CD4-positive, alpha-beta T cell (primary cell): ENCODE results near the gene DISP2. TPM values are rescaled to one million over a fixed set of nuclear protein-coding genes. Genes with fewer than 3 reads are reported as not detected.

ENCODE experiments used
- ATAC-seq: fragments of 200-7000 bp; cut with Tn5 transposase; one replicate; pipeline ENCODE4 v1.10.0; 2022; ENCODE audit warnings: mild to moderate bottlenecking; ENCODE audit not compliant: poor library complexity
- CTCF ChIA-PET: fragments of 350-600 bp; sonication (Branson Sonifier 250); formaldehyde crosslinking; loops from one replicate; lab custom pipeline; 2021; ENCODE audit warnings: antibody characterized with exemption, inconsistent platforms; lab: Charles Lee
- POLR2A ChIA-PET: fragments of 350-600 bp; sonication (Branson Sonifier 250); formaldehyde crosslinking; loops from one replicate; lab custom pipeline; 2021; ENCODE audit warnings: antibody characterized with exemption, inconsistent platforms; lab: Charles Lee
- DNase-seq, 14 experiments: peaks; one replicate each; pipeline ENCODE4 v3.0.0-alpha.2; 2013 to 2020; ENCODE audit warnings: mixed read lengths in 2 of 14
- H3K27ac ChIP-seq, 2 donors: one replicate each; pipeline versions ENCODE4 v1.5.1 to v1.7.0; 2013; ENCODE audit warnings: low read length in 2 of 2, low read depth in 1 of 2, mild to moderate bottlenecking in 1 of 2
- H3K27me3 ChIP-seq, 2 experiments: 1 replicate in 1 of 2; 2 replicates in 1 of 2; pipeline versions ENCODE4 v1.6.1 to v1.7.0; 2013; ENCODE audit warnings: low read length in 2 of 2, control low read depth in 1 of 2, mild to moderate bottlenecking in 1 of 2, moderate library complexity in 1 of 2; ENCODE audit not compliant: insufficient read depth in 2 of 2, control insufficient read depth in 1 of 2
- H3K36me3 ChIP-seq: one replicate; pipeline ENCODE4 v1.6.1; 2013; ENCODE audit warnings: low read length, control low read depth; ENCODE audit not compliant: insufficient read depth
- H3K4me1 ChIP-seq: one replicate; pipeline ENCODE4 v1.6.1; 2013; ENCODE audit warnings: low read length, control low read depth; ENCODE audit not compliant: insufficient read depth
- H3K4me3 ChIP-seq: one replicate; pipeline ENCODE4 v1.5.1; 2013; ENCODE audit warnings: mild to moderate bottlenecking, low read length, moderate library complexity
- H3K9me3 ChIP-seq, 2 experiments: 1 replicate in 1 of 2; 2 replicates in 1 of 2; pipeline versions ENCODE4 v1.6.1 to v1.7.0; 2013; ENCODE audit warnings: low read length in 2 of 2, mild to moderate bottlenecking in 2 of 2, control low read depth in 1 of 2, moderate library complexity in 1 of 2; ENCODE audit not compliant: control insufficient read depth in 1 of 2, insufficient read depth in 1 of 2
- H3K27ac Mint-ChIP-seq: one replicate; pipeline ENCODE4 v1.8.0; 2020; ENCODE audit warnings: mixed read lengths
- H3K27me3 Mint-ChIP-seq: one replicate; pipeline ENCODE4 v1.8.0; 2021; ENCODE audit warnings: mixed read lengths
- H3K36me3 Mint-ChIP-seq: one replicate; pipeline ENCODE4 v1.8.0; 2021; ENCODE audit warnings: low read depth, mixed read lengths
- H3K4me1 Mint-ChIP-seq: one replicate; pipeline ENCODE4 v1.8.0; 2021; ENCODE audit warnings: low read depth, mixed read lengths
- H3K4me3 Mint-ChIP-seq: one replicate; pipeline ENCODE4 v1.8.0; 2020; ENCODE audit warnings: mild to moderate bottlenecking, mixed read lengths
- H3K9me3 Mint-ChIP-seq: one replicate; pipeline ENCODE4 v1.8.0; 2020; ENCODE audit warnings: mixed read lengths
- intact Hi-C, 2 experiments: fragments of 100-400 bp; cut with DNase I in 1 of 2; cut with micrococcal nuclease in 1 of 2; formaldehyde crosslinking; loops; one replicate each; pipeline versions ENCODE4 v1.15.1 to v1.9.0; 2023 to 2025; cut with DNase I, micrococcal nuclease
- total RNA-seq, 174 experiments: library from RNA in 2 of 174; stranded (reverse) in 2 of 174; gene quantifications; one replicate each; pipeline ENCODE4 v1.2.3 and lab custom pipeline; 2021 to 2026
- TF ChIP-seq, protein P1 (sequence below): fragments of 200-600 bp; IDR thresholded peaks from one replicate; pipeline ENCODE4 v1.8.0; 2022; ENCODE audit warnings: antibody characterized with exemption, mild to moderate bottlenecking

DISP2 gene
- total RNA-seq, 2 experiments from 2014 or later = 0.03 to 0.06 TPM

DNA sequence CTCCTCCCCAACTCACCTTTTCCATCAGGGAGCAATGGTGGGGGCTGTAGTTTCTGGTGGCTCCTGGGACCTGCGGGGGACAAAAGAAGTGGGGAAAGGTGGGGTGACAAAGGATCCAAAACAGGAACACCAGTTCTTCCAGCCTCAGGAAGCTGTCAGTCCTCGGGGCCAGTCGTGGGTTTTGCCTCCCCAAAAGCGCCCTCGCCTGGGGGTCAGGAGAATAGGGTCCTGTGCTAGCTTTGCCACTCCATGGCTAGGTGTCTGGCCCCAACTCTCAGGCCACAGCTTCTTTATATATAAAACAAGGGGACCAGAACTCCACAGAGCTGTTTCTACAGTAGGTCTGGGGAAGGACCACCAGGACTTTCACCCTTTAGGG lies 21.3 kb upstream of the DISP2 start:
- ATAC-seq (no peak), DNase-seq (peak in 4 of 14 experiments; percentile 14 to 49 (median 39))
- no peaks in the 10 kb centered on the region for H3K9me3 Mint-ChIP-seq
- no peak overlapping the region for H3K4me3 Mint-ChIP-seq
- no peak overlapping the region for H3K27ac ChIP-seq
- intact Hi-C loops = loop anchor here (5.0 to 10.0 kb wide), 2 partner anchors 119 to 552 kb away; partner anchors contain the start of gene FSIP1 (in 1 of the 2)
- H3K36me3 Mint-ChIP-seq = no peaks in the 10 kb centered on the region
- no peaks in the 10 kb centered on the region for H3K27me3 ChIP-seq
- H3K4me1 Mint-ChIP-seq = peaks cover 21% of the 10 kb centered on the region
- no peak overlapping the region for H3K27ac Mint-ChIP-seq
- H3K36me3 ChIP-seq = no peaks in the 10 kb centered on the region
- peaks cover 31% of the 10 kb centered on the region for H3K4me1 ChIP-seq
- H3K4me3 ChIP-seq = no peak overlapping the region
- H3K27me3 Mint-ChIP-seq = no peaks in the 10 kb centered on the region
- POLR2A ChIA-PET = interaction anchor here (0.5 to 4.2 kb wide), 4 partner anchors 8 to 29 kb away, joined by 4 to 34 read pairs (median 13); partner anchors contain the start of genes INAFM2 and PLCB2
- TF ChIP-seq, protein P1, sequence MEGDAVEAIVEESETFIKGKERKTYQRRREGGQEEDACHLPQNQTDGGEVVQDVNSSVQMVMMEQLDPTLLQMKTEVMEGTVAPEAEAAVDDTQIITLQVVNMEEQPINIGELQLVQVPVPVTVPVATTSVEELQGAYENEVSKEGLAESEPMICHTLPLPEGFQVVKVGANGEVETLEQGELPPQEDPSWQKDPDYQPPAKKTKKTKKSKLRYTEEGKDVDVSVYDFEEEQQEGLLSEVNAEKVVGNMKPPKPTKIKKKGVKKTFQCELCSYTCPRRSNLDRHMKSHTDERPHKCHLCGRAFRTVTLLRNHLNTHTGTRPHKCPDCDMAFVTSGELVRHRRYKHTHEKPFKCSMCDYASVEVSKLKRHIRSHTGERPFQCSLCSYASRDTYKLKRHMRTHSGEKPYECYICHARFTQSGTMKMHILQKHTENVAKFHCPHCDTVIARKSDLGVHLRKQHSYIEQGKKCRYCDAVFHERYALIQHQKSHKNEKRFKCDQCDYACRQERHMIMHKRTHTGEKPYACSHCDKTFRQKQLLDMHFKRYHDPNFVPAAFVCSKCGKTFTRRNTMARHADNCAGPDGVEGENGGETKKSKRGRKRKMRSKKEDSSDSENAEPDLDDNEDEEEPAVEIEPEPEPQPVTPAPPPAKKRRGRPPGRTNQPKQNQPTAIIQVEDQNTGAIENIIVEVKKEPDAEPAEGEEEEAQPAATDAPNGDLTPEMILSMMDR = no peak
- no peaks in the 10 kb centered on the region for H3K9me3 ChIP-seq
- CTCF ChIA-PET = interaction anchor here (1.1 to 3.7 kb wide), 8 partner anchors 10 to 63 kb away, joined by 3 to 48 read pairs (median 24); partner anchors contain the start of genes INAFM2 and PLCB2

DNA sequence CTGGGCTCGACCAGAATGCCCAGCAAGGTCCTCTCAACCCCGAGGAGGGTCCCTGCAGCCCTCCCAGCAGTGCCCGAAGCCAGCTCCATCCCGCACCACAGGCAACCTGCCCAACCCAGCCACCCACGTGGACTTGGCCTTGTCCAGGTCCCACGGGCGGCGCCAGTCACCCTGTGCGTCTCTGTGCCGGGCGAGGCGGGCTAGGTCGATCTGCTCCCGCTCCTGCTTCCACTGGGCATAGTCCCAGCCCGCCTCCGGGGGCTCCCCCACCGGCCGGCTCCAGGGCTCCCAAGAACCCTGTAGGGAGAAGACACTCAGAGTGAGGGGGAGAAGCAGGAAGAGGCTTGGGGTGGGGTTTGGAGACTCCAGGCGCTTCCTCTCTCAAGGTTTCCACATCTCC lies 20.4 kb upstream of the DISP2 start:
- intact Hi-C loops = loop anchor here (5.0 to 10.0 kb wide), 2 partner anchors 120 to 553 kb away; partner anchors contain the start of gene FSIP1 (in 1 of the 2)
- H3K36me3 ChIP-seq = no peaks in the 10 kb centered on the region
- ATAC-seq (no peak), DNase-seq (peak in 1 of 14 experiments; percentile 34)
- no peak overlapping the region for H3K27ac ChIP-seq
- Mint-ChIP-seq H3K36me3 (no peaks in the 10 kb centered on the region), H3K27me3 (no peaks in the 10 kb centered on the region), H3K27ac (no peak overlapping the region), H3K4me1 (peaks cover 21% of the 10 kb centered on the region), H3K4me3 (no peak overlapping the region), H3K9me3 (no peaks in the 10 kb centered on the region)
- peaks cover 31% of the 10 kb centered on the region for H3K4me1 ChIP-seq
- POLR2A ChIA-PET = interaction anchor here (1.4 to 4.2 kb wide), 5 partner anchors 12 to 58 kb away, joined by 6 to 34 read pairs (median 8); partner anchors contain the start of genes INAFM2 and PLCB2
- TF ChIP-seq, protein P1 = no peak
- CTCF ChIA-PET = interaction anchor here (0.7 to 3.7 kb wide), 21 partner anchors 11 to 651 kb away, joined by 3 to 48 read pairs (median 6); partner anchors contain the start of genes ANKRD63, DISP2, INAFM2 and IVD
- H3K27me3 ChIP-seq = no peaks in the 10 kb centered on the region
- no peak overlapping the region for H3K4me3 ChIP-seq
- no peaks in the 10 kb centered on the region for H3K9me3 ChIP-seq

DNA sequence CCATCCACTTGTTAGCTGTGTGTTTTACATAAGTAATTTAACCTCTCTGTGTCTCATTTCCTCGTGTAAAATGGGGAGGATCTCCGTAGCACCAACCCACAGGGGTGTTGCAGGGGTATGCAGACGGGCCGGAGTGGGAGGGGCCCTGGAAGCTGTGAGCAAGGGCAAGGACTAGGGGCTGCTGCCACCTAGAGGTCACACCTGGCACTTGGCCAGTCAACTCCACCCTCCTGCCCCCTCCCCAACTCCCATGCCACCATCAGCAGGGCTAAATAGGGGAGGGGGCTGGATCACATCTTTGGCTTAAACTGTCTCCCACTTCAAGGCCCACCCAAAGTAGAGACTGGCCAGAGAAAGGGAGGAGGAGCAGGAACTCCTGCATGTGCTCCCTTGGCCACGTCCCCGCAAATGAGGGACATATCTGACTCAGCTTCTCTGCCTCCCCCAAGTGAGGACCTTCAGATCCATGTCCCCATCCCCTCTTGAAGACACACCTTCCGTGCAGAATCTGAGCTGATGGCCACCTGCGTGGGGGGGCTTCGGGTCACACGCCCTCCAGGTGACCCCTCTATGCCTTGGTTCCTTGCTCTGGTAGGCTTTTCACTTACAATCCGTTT lies 19.9 kb upstream of the DISP2 start:
- Mint-ChIP-seq H3K4me1 (peaks cover 21% of the 10 kb centered on the region), H3K9me3 (no peaks in the 10 kb centered on the region), H3K4me3 (no peak overlapping the region), H3K36me3 (no peaks in the 10 kb centered on the region), H3K27ac (no peak overlapping the region), H3K27me3 (no peaks in the 10 kb centered on the region)
- Histone ChIP-seq H3K4me1 (peaks cover 31% of the 10 kb centered on the region), H3K4me3 (no peak overlapping the region), H3K27ac (no peak overlapping the region), H3K9me3 (no peaks in the 10 kb centered on the region), H3K27me3 (no peaks in the 10 kb centered on the region), H3K36me3 (no peaks in the 10 kb centered on the region)
- intact Hi-C loops = loop anchor here (1.0 to 10.0 kb wide), 6 partner anchors 17 to 553 kb away; partner anchors contain the start of genes FSIP1 (in 1 of the 2) and PLCB2 (in 1 of the 2)
- DNase-seq (peak; percentile 64 to 89 (median 73)), ATAC-seq (peak; percentile 81)
- CTCF ChIA-PET = interaction anchor here (0.7 to 3.7 kb wide), 22 partner anchors 11 to 651 kb away, joined by 3 to 48 read pairs (median 6); partner anchors contain the start of genes ANKRD63, DISP2, INAFM2 and IVD
- TF ChIP-seq, protein P1 = peak; percentile 90
- POLR2A ChIA-PET = interaction anchor here (1.4 to 4.2 kb wide), 5 partner anchors 13 to 59 kb away, joined by 6 to 34 read pairs (median 8); partner anchors contain the start of genes INAFM2 and PLCB2
